Lower leg skin (tissue), 3 donors: ENCODE measurements around the gene CIBAR2.

Experiments used
- CTCF ChIP-seq, 3 donors: fragments of 450-650 bp; IDR thresholded peaks; one replicate each; pipeline ENCODE4 v1.5.1; 2016; ENCODE audit warnings: antibody characterized with exemption in 3 of 3, mild to moderate bottlenecking in 3 of 3, moderate library complexity in 2 of 3
- POLR2A ChIP-seq, 2 donors: fragments of 450-650 bp; IDR thresholded peaks; one replicate each; pipeline ENCODE4 v1.6.1; 2016 to 2017; ENCODE audit warnings: antibody characterized with exemption in 2 of 2, mild to moderate bottlenecking in 1 of 2, moderate library complexity in 1 of 2

GRCh38 chr16:85123891-85124635 is 11.8 kb upstream of the CIBAR2 start:
- no peak for TF ChIP-seq POLR2A (IDR thresholded peaks at IDR 0.05)
- TF ChIP-seq CTCF (IDR thresholded peaks at IDR 0.05): no peak
